ENCODE data around the gene CYP27C1. TPM values are rescaled to one million over a fixed set of nuclear protein-coding genes. Genes with fewer than 3 reads are reported as not detected.

The CYP27C1 gene
- total and polyA plus RNA-seq, 10 of the 15 experiments (the other 5 are each of a cell fraction or from before 2014, with no cell fraction given), result not detected

GRCh38 chr2:127200962-127201361 lies 19.1 kb downstream of the CYP27C1 start:
- WGBS (ENCODE audit: insufficient coverage, insufficient replicate concordance, low lambda C conversion rate, missing lambda C conversion rate), result 49% methylated on average over 7 of the region's 7 CpGs
- no peak overlapping the region for H3K4me3 ChIP-seq
- BruUV-seq (replicated peaks), result no TSS peak
- no peak overlapping the region for H2AFZ ChIP-seq (ENCODE audit: control insufficient read depth, low read depth, low read length)
- H3K27me3 ChIP-seq (replicated peaks in 1 of 2; ENCODE audit: control insufficient read depth in 2 of 2, insufficient read depth in 2 of 2, low read length in 1 of 2), result no peaks in the 10 kb centered on the region
- in situ Hi-C loops (cut with MboI), result no loop called here
- FAIRE-seq (no peak), DNase-seq (ENCODE audit: low read depth, low spot score) (no peak), ATAC-seq (no peak)
- no peak overlapping the region for H3K4me2 ChIP-seq (ENCODE audit: control insufficient read depth, insufficient read depth)
- ChIA-PET SMC1A (ENCODE audit: uncharacterized antibody, unreplicated experiment) (interaction anchor here (1.3 kb wide), 1 partner anchor 278 kb away, joined by 4 read pairs; no protein-coding TSS in a partner anchor), CTCF (interaction anchor here (0.7 to 2.7 kb wide), 3 partner anchors 30 to 279 kb away, joined by 3 to 9 read pairs (median 4); no protein-coding TSS in a partner anchor), RAD21 (ENCODE audit: unreplicated experiment) (interaction anchor here (1.2 kb wide), 1 partner anchor 278 kb away, joined by 3 read pairs; no protein-coding TSS in a partner anchor), POLR2A (no interaction called here)
- no peak overlapping the region for H3K9ac ChIP-seq (ENCODE audit: control insufficient read depth, insufficient read depth, low read length)
- intact Hi-C loops (cut with micrococcal nuclease; ENCODE audit: unreplicated experiment), result no loop called here
- H3K27ac ChIP-seq (ENCODE audit: control insufficient read depth, insufficient read depth), result no peak overlapping the region
- H3K4me1 ChIP-seq (ENCODE audit: control insufficient read depth, insufficient read depth, low read length), result no peaks in the 10 kb centered on the region
- no peaks in the 10 kb centered on the region for H3K36me3 ChIP-seq (ENCODE audit: control insufficient read depth in 2 of 2, insufficient read depth in 2 of 2, low read length in 1 of 2)
- H3K79me2 ChIP-seq (ENCODE audit: control insufficient read depth, insufficient read depth, low read length), result no peaks in the 10 kb centered on the region
- no peaks in the 10 kb centered on the region for H3K9me3 ChIP-seq (replicated peaks; ENCODE audit: control insufficient read depth, insufficient read depth, low read length)
- no peaks in the 10 kb centered on the region for H4K20me1 ChIP-seq (ENCODE audit: control insufficient read depth, insufficient read depth)
- TF ChIP-seq ZBTB40 (IDR thresholded peaks at IDR 0.05; ENCODE audit: borderline replicate concordance), result no peak
- no peak for TF ChIP-seq STAT3 (IDR thresholded peaks at IDR 0.05; ENCODE audit: low read depth, low read length)
- TF ChIP-seq MYC (IDR thresholded peaks at IDR 0.05; ENCODE audit: insufficient read depth, insufficient read length, insufficient replicate concordance, low read length, severe bottlenecking), result no peak
- no peak for TF ChIP-seq ZNF384 (IDR thresholded peaks at IDR 0.05; ENCODE audit: borderline replicate concordance, low read depth, low read length)
- TF ChIP-seq, protein P1, sequence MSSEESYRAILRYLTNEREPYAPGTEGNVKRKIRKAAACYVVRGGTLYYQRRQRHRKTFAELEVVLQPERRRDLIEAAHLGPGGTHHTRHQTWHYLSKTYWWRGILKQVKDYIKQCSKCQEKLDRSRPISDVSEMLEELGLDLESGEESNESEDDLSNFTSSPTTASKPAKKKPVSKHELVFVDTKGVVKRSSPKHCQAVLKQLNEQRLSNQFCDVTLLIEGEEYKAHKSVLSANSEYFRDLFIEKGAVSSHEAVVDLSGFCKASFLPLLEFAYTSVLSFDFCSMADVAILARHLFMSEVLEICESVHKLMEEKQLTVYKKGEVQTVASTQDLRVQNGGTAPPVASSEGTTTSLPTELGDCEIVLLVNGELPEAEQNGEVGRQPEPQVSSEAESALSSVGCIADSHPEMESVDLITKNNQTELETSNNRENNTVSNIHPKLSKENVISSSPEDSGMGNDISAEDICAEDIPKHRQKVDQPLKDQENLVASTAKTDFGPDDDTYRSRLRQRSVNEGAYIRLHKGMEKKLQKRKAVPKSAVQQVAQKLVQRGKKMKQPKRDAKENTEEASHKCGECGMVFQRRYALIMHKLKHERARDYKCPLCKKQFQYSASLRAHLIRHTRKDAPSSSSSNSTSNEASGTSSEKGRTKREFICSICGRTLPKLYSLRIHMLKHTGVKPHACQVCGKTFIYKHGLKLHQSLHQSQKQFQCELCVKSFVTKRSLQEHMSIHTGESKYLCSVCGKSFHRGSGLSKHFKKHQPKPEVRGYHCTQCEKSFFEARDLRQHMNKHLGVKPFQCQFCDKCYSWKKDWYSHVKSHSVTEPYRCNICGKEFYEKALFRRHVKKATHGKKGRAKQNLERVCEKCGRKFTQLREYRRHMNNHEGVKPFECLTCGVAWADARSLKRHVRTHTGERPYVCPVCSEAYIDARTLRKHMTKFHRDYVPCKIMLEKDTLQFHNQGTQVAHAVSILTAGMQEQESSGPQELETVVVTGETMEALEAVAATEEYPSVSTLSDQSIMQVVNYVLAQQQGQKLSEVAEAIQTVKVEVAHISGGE (CRISPR knock-in tag; IDR thresholded peaks at IDR 0.05), result no peak
- TF ChIP-seq BCLAF1 (IDR thresholded peaks at IDR 0.05), result no peak
- TF ChIP-seq WRNIP1 (IDR thresholded peaks at IDR 0.05; ENCODE audit: borderline replicate concordance, low read depth, low read length), result no peak
- no peak for TF ChIP-seq LARP7 (IDR thresholded peaks at IDR 0.05)
- no peak for TF ChIP-seq KDM1A (IDR thresholded peaks at IDR 0.05; ENCODE audit: borderline replicate concordance)
- no peak for TF ChIP-seq HCFC1 (IDR thresholded peaks at IDR 0.05; ENCODE audit: low read length)
- TF ChIP-seq CBX5 (IDR thresholded peaks at IDR 0.05; ENCODE audit: low read depth), result no peak
- TF ChIP-seq TCF7 (IDR thresholded peaks at IDR 0.05; ENCODE audit: borderline replicate concordance), result no peak
- no peak for TF ChIP-seq BHLHE40 (IDR thresholded peaks at IDR 0.05; ENCODE audit: borderline replicate concordance in 1 of 2, low read depth in 2 of 2, low read length in 1 of 2)
